ENCODE results near the gene KRTAP5-2.

- TF ChIP-seq CTCF (IDR thresholded peaks at IDR 0.05), result no peak
- TF ChIP-seq POLR2A (IDR thresholded peaks at IDR 0.05), result no peak
These were observed 42.9 kb downstream of the KRTAP5-2 start for GRCh38 chr11:1554981-1555712.

Data from lower leg skin (tissue), 3 donors.